Upper lobe of right lung (tissue), 1 donor: ENCODE measurements around the gene DUOXA1. TPM values are rescaled to one million over a fixed set of nuclear protein-coding genes. Genes with fewer than 3 reads are reported as not detected.

ENCODE experiments used
- ATAC-seq: fragments of 200-7000 bp; cut with Tn5 transposase; one replicate; pipeline ENCODE4 v1.9.1; 2020; ENCODE audit warnings: mild to moderate bottlenecking, moderate library complexity
- DNase-seq: peaks from one replicate; pipeline ENCODE4 v3.0.0-alpha.2; 2020
- H3K27ac ChIP-seq: fragments of 200-600 bp; one replicate; pipeline ENCODE4 v1.8.0; 2022
- H3K27me3 ChIP-seq: fragments of 200-600 bp; one replicate; pipeline ENCODE4 v1.8.0; 2022; ENCODE audit warnings: mild to moderate bottlenecking
- H3K36me3 ChIP-seq: fragments of 200-600 bp; one replicate; pipeline ENCODE4 v1.8.0; 2022
- H3K4me1 ChIP-seq: fragments of 200-600 bp; one replicate; pipeline ENCODE4 v1.8.0; 2022
- H3K4me3 ChIP-seq: fragments of 200-600 bp; one replicate; pipeline ENCODE4 v1.8.0; 2022; ENCODE audit warnings: mild to moderate bottlenecking
- H3K9me3 ChIP-seq: fragments of 200-600 bp; one replicate; pipeline ENCODE4 v1.8.0; 2022
- CTCF ChIP-seq: fragments of 200-600 bp; IDR thresholded peaks from one replicate; pipeline ENCODE4 v1.8.0; 2022; ENCODE audit warnings: antibody characterized with exemption
- intact Hi-C: fragments of 100-400 bp; cut with DNase I; formaldehyde crosslinking; loops from one replicate; pipeline ENCODE4 v1.11.0; 2022
- total RNA-seq: library from RNA; stranded (reverse); fragmentation: NEBNext Ultra II Directional; extraction: Animal tissue kit (Norgen Biotek cat#: 25700); gene quantifications from one replicate; pipeline ENCODE4 v1.2.1, GENCODE V29; 2021
- donor health status: DM: no; HTN: yes; CAD: no; lungs with severe emphysema.

The DUOXA1 gene
- total RNA-seq, 1 donor from 2014 or later, result 138 TPM

- Histone ChIP-seq H3K4me3 (no peak overlapping the region), H3K9me3 (no peaks in the 10 kb centered on the region), H3K36me3 (no peaks in the 10 kb centered on the region), H3K27ac (no peak overlapping the region), H3K4me1 (peaks cover 9% of the 10 kb centered on the region), H3K27me3 (peaks cover 40% of the 10 kb centered on the region)
- intact Hi-C loops, result no loop called here
- ATAC-seq (no peak), DNase-seq (peak; percentile 58)
- no peak for TF ChIP-seq CTCF
Measured at GRCh38 chr15:45134046-45134445, 4.4 kb upstream of the DUOXA1 start.

GRCh38 chr15:45133561-45133920, 3.9 kb upstream of the DUOXA1 start:
- Histone ChIP-seq H3K27ac (no peak overlapping the region), H3K27me3 (peaks cover 45% of the 10 kb centered on the region), H3K36me3 (no peaks in the 10 kb centered on the region), H3K4me3 (no peak overlapping the region), H3K4me1 (peaks cover 9% of the 10 kb centered on the region), H3K9me3 (no peaks in the 10 kb centered on the region)
- ATAC-seq (peak; percentile 2), DNase-seq (peak; percentile 70)
- TF ChIP-seq CTCF, result no peak
- intact Hi-C loops, result no loop called here

GRCh38 chr15:45132844-45133560, 3.3 kb upstream of the DUOXA1 start:
- intact Hi-C loops, result no loop called here
- Histone ChIP-seq H3K4me1 (peaks cover 9% of the 10 kb centered on the region), H3K4me3 (no peak overlapping the region), H3K27ac (no peak overlapping the region), H3K27me3 (peaks cover 50% of the 10 kb centered on the region), H3K36me3 (no peaks in the 10 kb centered on the region), H3K9me3 (no peaks in the 10 kb centered on the region)
- DNase-seq (no peak), ATAC-seq (no peak)
- TF ChIP-seq CTCF, result no peak

GRCh38 chr15:45131510-45131909, 1.8 kb upstream of the DUOXA1 start:
- no peaks in the 10 kb centered on the region for H3K36me3 ChIP-seq
- peak; percentile 5 for ATAC-seq
- H3K27me3 ChIP-seq, result peaks cover 56% of the 10 kb centered on the region
- intact Hi-C loops, result no loop called here
- H3K4me3 ChIP-seq, result peak overlapping the region; percentile 56
- H3K27ac ChIP-seq, result peak overlapping the region; percentile 80
- DNase-seq, result peak; percentile 71
- peaks cover 9% of the 10 kb centered on the region for H3K4me1 ChIP-seq
- no peaks in the 10 kb centered on the region for H3K9me3 ChIP-seq
- TF ChIP-seq CTCF, result no peak

- DNase-seq (peak; percentile 63), ATAC-seq (peak; percentile 2)
- Histone ChIP-seq H3K27me3 (peaks cover 56% of the 10 kb centered on the region), H3K36me3 (no peaks in the 10 kb centered on the region), H3K9me3 (no peaks in the 10 kb centered on the region), H3K27ac (peak overlapping the region; percentile 80), H3K4me3 (peak overlapping the region; percentile 56), H3K4me1 (peaks cover 9% of the 10 kb centered on the region)
- TF ChIP-seq CTCF, result no peak
- intact Hi-C loops, result no loop called here
Measured at GRCh38 chr15:45130291-45131000, 767 bp upstream of the DUOXA1 start.
